Caco-2 (cell line): ENCODE data around the gene ZNF80. TPM values are rescaled to one million over a fixed set of nuclear protein-coding genes. Genes with fewer than 3 reads are reported as not detected.

Experiments used
- BruUV-seq: library from RNA; stranded (reverse); fragments of 400-500 nt; replicated peaks from 2 replicates; lab custom pipeline; 2021; lab: Mats Ljungman, UMichigan
- CTCF ChIA-PET: fragments of 300-600 bp; sonication (Branson Sonifier 250); formaldehyde crosslinking; loops from one replicate; lab custom pipeline; 2022; ENCODE audit warnings: antibody characterized with exemption; lab: Charles Lee
- POLR2A ChIA-PET: fragments of 300-600 bp; sonication (Branson Sonifier 250); formaldehyde crosslinking; loops from one replicate; lab custom pipeline; 2022; ENCODE audit warnings: antibody characterized with exemption; lab: Charles Lee
- DNase-seq, 2 experiments: peaks; one replicate each; pipeline versions ENCODE4 v3.0.0 to v3.0.0-alpha.2; 2020 to 2022
- H3K27me3 ChIP-seq: replicated peaks from 2 replicates; pipeline ENCODE4 v1.6.0; 2011; ENCODE audit warnings: low read length; ENCODE audit not compliant: control insufficient read depth, insufficient read depth
- H3K36me3 ChIP-seq: 2 replicates; pipeline ENCODE4 v1.5.1; 2011; ENCODE audit warnings: low read length; ENCODE audit not compliant: control insufficient read depth, insufficient read depth
- H3K4me1 ChIP-seq: fragments of 250-450 bp; sonication (Bioruptor Pico); 2 replicates; pipeline ENCODE4 v1.5.1; 2020; ENCODE audit warnings: mild to moderate bottlenecking
- H3K4me3 ChIP-seq: 2 replicates; pipeline ENCODE4 v1.5.1; 2011; ENCODE audit warnings: low read depth, mild to moderate bottlenecking, control low read depth, low read length
- H3K9me3 ChIP-seq: fragments of 250-450 bp; sonication (Bioruptor Pico); 2 replicates; pipeline ENCODE4 v1.5.1; 2020; ENCODE audit warnings: mild to moderate bottlenecking, moderate library complexity
- H3K27ac Mint-ChIP-seq: one replicate; pipeline ENCODE4 v1.8.0; 2022; ENCODE audit warnings: mixed read lengths; ENCODE audit not compliant: unreplicated experiment
- H3K27me3 Mint-ChIP-seq: one replicate; pipeline ENCODE4 v1.8.0; 2022; ENCODE audit warnings: mixed read lengths; ENCODE audit not compliant: insufficient read depth, unreplicated experiment
- H3K36me3 Mint-ChIP-seq: one replicate; pipeline ENCODE4 v1.8.0; 2022; ENCODE audit warnings: mild to moderate bottlenecking, mixed read lengths; ENCODE audit not compliant: insufficient read depth, unreplicated experiment
- H3K4me1 Mint-ChIP-seq: one replicate; pipeline ENCODE4 v1.8.0; 2022; ENCODE audit warnings: low read depth, mixed read lengths; ENCODE audit not compliant: unreplicated experiment
- H3K4me3 Mint-ChIP-seq: one replicate; pipeline ENCODE4 v1.8.0; 2022; ENCODE audit warnings: mild to moderate bottlenecking, moderate library complexity, mixed read lengths; ENCODE audit not compliant: unreplicated experiment
- H3K9me3 Mint-ChIP-seq: one replicate; pipeline ENCODE4 v1.8.0; 2022; ENCODE audit warnings: mixed read lengths; ENCODE audit not compliant: unreplicated experiment
- intact Hi-C: fragments of 100-400 bp; cut with micrococcal nuclease; formaldehyde crosslinking; loops from one replicate; pipeline ENCODE4 v1.10.0; 2022; ENCODE audit not compliant: unreplicated experiment
- total RNA-seq: library from RNA; stranded (reverse); gene quantifications from 2 replicates; pipeline ENCODE4 v1.2.3, GENCODE V29; 2022
- TF ChIP-seq, protein P1 (sequence below), 2 experiments: fragments of 200-600 bp in 1 of 2; IDR thresholded peaks; 1 replicate in 1 of 2; 2 replicates in 1 of 2; pipeline versions ENCODE4 v1.5.1 to v1.8.0; 2011 to 2022; ENCODE audit warnings: antibody characterized with exemption in 1 of 2, control low read depth in 1 of 2, inconsistent platforms in 1 of 2, low read depth in 1 of 2, low read length in 1 of 2, mild to moderate bottlenecking in 1 of 2, moderate library complexity in 1 of 2; ENCODE audit not compliant: insufficient read depth in 1 of 2, severe bottlenecking in 1 of 2, unreplicated experiment in 1 of 2

The ZNF80 gene
- total RNA-seq, 1 experiment from 2014 or later: not detected

DNA sequence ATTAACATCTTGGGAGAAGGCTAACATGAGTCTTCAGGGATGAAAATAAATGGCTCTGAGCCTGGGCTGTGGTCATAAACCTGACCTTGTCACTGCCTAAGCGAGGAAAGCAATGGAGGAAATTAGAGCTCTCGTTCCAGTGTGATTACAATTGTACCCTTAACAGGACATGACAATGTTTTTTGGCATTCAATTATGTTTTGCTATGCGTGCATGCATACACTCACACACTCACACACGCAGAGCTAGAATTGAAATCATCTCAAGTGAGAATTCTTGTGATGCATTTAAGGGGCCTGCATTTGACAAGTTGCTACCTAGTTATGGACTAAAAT, 24.1 kb downstream of the ZNF80 start:
- TF ChIP-seq, protein P1, sequence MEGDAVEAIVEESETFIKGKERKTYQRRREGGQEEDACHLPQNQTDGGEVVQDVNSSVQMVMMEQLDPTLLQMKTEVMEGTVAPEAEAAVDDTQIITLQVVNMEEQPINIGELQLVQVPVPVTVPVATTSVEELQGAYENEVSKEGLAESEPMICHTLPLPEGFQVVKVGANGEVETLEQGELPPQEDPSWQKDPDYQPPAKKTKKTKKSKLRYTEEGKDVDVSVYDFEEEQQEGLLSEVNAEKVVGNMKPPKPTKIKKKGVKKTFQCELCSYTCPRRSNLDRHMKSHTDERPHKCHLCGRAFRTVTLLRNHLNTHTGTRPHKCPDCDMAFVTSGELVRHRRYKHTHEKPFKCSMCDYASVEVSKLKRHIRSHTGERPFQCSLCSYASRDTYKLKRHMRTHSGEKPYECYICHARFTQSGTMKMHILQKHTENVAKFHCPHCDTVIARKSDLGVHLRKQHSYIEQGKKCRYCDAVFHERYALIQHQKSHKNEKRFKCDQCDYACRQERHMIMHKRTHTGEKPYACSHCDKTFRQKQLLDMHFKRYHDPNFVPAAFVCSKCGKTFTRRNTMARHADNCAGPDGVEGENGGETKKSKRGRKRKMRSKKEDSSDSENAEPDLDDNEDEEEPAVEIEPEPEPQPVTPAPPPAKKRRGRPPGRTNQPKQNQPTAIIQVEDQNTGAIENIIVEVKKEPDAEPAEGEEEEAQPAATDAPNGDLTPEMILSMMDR (IDR thresholded peaks at IDR 0.05; ENCODE audit: insufficient read depth in 1 of 2, low read depth in 1 of 2, low read length in 1 of 2, severe bottlenecking in 1 of 2, unreplicated experiment in 1 of 2): no peak
- DNase-seq: no peak
- H3K4me1 ChIP-seq: no peaks in the 10 kb centered on the region
- H3K4me1 Mint-ChIP-seq: no peaks in the 10 kb centered on the region
- intact Hi-C loops: no loop called here
- BruUV-seq: no TSS peak
- no peaks in the 10 kb centered on the region for H3K36me3 Mint-ChIP-seq
- H3K4me3 ChIP-seq: no peak overlapping the region
- no peaks in the 10 kb centered on the region for H3K27me3 ChIP-seq
- no peaks in the 10 kb centered on the region for H3K9me3 ChIP-seq
- ChIA-PET CTCF (interaction anchor here (0.6 to 0.7 kb wide), 4 partner anchors 121 to 973 kb away, joined by 4 to 7 read pairs (median 6); no protein-coding TSS in a partner anchor), POLR2A (no interaction called here)
- H3K36me3 ChIP-seq: no peaks in the 10 kb centered on the region
- H3K9me3 Mint-ChIP-seq: no peaks in the 10 kb centered on the region
- H3K27me3 Mint-ChIP-seq: no peaks in the 10 kb centered on the region
- no peak overlapping the region for H3K27ac Mint-ChIP-seq
- H3K4me3 Mint-ChIP-seq: no peak overlapping the region

DNA sequence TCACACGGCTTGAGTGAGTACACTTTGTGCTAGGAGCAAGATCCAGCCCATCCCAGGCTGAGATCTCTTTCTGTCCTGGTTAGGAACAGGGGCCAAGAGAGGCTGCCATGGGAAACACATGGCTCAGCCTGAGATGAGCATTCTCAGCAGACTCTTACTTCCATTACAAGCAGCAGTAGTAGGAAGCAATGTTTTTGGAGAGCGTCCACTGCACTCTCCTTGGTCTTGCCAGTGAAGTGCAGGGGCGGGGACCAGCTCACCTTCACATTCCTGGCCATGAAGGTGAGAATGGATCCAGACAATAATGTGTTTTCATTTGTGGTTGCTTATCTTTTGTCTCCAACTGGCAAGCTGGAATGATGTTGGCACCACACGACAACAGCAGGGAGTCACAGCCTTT, 24.7 kb downstream of the ZNF80 start:
- Histone ChIP-seq H3K36me3 (no peaks in the 10 kb centered on the region), H3K4me3 (no peak overlapping the region), H3K9me3 (no peaks in the 10 kb centered on the region), H3K27me3 (no peaks in the 10 kb centered on the region), H3K4me1 (no peaks in the 10 kb centered on the region)
- H3K36me3 Mint-ChIP-seq: no peaks in the 10 kb centered on the region
- intact Hi-C loops: no loop called here
- no peak for DNase-seq
- no TSS peak for BruUV-seq
- H3K4me3 Mint-ChIP-seq: no peak overlapping the region
- H3K9me3 Mint-ChIP-seq: no peaks in the 10 kb centered on the region
- CTCF ChIA-PET: no interaction called here
- POLR2A ChIA-PET: no interaction called here
- H3K27ac Mint-ChIP-seq: no peak overlapping the region
- H3K27me3 Mint-ChIP-seq: no peaks in the 10 kb centered on the region
- TF ChIP-seq, protein P1 (IDR thresholded peaks at IDR 0.05; ENCODE audit: insufficient read depth in 1 of 2, low read depth in 1 of 2, low read length in 1 of 2, severe bottlenecking in 1 of 2, unreplicated experiment in 1 of 2): no peak
- H3K4me1 Mint-ChIP-seq: no peaks in the 10 kb centered on the region

DNA sequence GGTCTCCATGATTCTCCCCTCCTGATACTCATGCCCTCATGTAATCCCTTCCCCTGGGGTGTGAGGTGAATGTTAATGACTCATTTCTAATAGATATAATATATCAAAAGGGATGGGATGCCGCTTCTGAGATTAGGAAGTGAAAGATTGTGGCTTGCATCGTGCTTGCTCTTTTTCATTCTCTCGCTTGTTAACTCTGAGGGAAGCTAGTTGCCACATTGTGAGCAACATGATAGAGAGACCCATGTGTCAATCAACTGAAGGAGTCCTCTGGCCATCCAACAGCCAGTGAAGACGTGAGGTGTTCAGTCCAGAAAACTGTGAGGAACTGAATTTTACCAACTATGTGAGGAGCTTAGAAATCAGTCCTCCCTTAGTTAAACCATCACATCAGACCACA, 29.6 kb downstream of the ZNF80 start:
- TF ChIP-seq, protein P1 (IDR thresholded peaks at IDR 0.05; ENCODE audit: insufficient read depth in 1 of 2, low read depth in 1 of 2, low read length in 1 of 2, severe bottlenecking in 1 of 2, unreplicated experiment in 1 of 2): no peak
- BruUV-seq: no TSS peak
- no peaks in the 10 kb centered on the region for H3K9me3 Mint-ChIP-seq
- H3K27me3 Mint-ChIP-seq: peaks cover 9% of the 10 kb centered on the region
- H3K27me3 ChIP-seq: no peaks in the 10 kb centered on the region
- no peak for DNase-seq
- intact Hi-C loops: no loop called here
- ChIA-PET CTCF (no interaction called here), POLR2A (interaction anchor here (0.6 kb wide), 1 partner anchor 63 kb away, joined by 3 read pairs; no protein-coding TSS in a partner anchor)
- no peak overlapping the region for H3K27ac Mint-ChIP-seq
- H3K36me3 ChIP-seq: no peaks in the 10 kb centered on the region
- no peaks in the 10 kb centered on the region for H3K4me1 ChIP-seq
- H3K36me3 Mint-ChIP-seq: no peaks in the 10 kb centered on the region
- no peak overlapping the region for H3K4me3 Mint-ChIP-seq
- H3K9me3 ChIP-seq: no peaks in the 10 kb centered on the region
- no peak overlapping the region for H3K4me3 ChIP-seq
- H3K4me1 Mint-ChIP-seq: no peaks in the 10 kb centered on the region
